ENCODE data around the gene SP6.

Gene SP6

GRCh38 chr17:47839071-47839470 lies 11.9 kb downstream of the SP6 start:
- Histone ChIP-seq H3K27ac (replicated peaks) (no peak overlapping the region), H3K27me3 (ENCODE audit: insufficient read depth, poor library complexity, severe bottlenecking) (no peaks in the 10 kb centered on the region), H3K4me3 (replicated peaks; ENCODE audit: insufficient read depth, low read length) (no peak overlapping the region)
- DNase-seq (ENCODE audit: low read depth in 1 of 2, low spot score in 1 of 2), result no peak
- no peak for TF ChIP-seq GABPA (IDR thresholded peaks at IDR 0.05; ENCODE audit: low read depth)

- no peaks in the 10 kb centered on the region for H3K27me3 ChIP-seq (ENCODE audit: insufficient read depth, poor library complexity, severe bottlenecking)
- DNase-seq (ENCODE audit: low read depth in 1 of 2, low spot score in 1 of 2), result no peak
- H3K4me3 ChIP-seq (replicated peaks; ENCODE audit: insufficient read depth, low read length), result no peak overlapping the region
- H3K27ac ChIP-seq (replicated peaks), result no peak overlapping the region
- no peak for TF ChIP-seq GABPA (IDR thresholded peaks at IDR 0.05; ENCODE audit: low read depth)
- no peak for TF ChIP-seq SPI1 (IDR thresholded peaks at IDR 0.05; ENCODE audit: borderline replicate concordance, low read depth)
- TF ChIP-seq POLR2AphosphoS5 (IDR thresholded peaks at IDR 0.05; ENCODE audit: low read depth), result no peak
- TF ChIP-seq REST (IDR thresholded peaks at IDR 0.05; ENCODE audit: insufficient replicate concordance, low read depth), result no peak
- TF ChIP-seq CTCF (IDR thresholded peaks at IDR 0.05; ENCODE audit: insufficient read depth, low read length), result no peak
Observed at GRCh38 chr17:47838636-47839035, 12.3 kb downstream of the SP6 start.

GRCh38 chr17:47837401-47838039 lies 13.4 kb downstream of the SP6 start:
- no peak for TF ChIP-seq SPI1 (IDR thresholded peaks at IDR 0.05; ENCODE audit: borderline replicate concordance, low read depth)
- no peak for TF ChIP-seq REST (IDR thresholded peaks at IDR 0.05; ENCODE audit: insufficient replicate concordance, low read depth)
- Histone ChIP-seq H3K27ac (replicated peaks) (no peak overlapping the region), H3K4me3 (replicated peaks; ENCODE audit: insufficient read depth, low read length) (no peak overlapping the region), H3K27me3 (ENCODE audit: insufficient read depth, poor library complexity, severe bottlenecking) (no peaks in the 10 kb centered on the region)
- no peak for DNase-seq (ENCODE audit: low read depth in 1 of 2, low spot score in 1 of 2)

- Histone ChIP-seq H3K27ac (replicated peaks) (no peak overlapping the region), H3K27me3 (ENCODE audit: insufficient read depth, poor library complexity, severe bottlenecking) (no peaks in the 10 kb centered on the region), H3K4me3 (replicated peaks; ENCODE audit: insufficient read depth, low read length) (no peak overlapping the region)
- TF ChIP-seq GABPA (IDR thresholded peaks at IDR 0.05; ENCODE audit: low read depth) (no peak), POLR2AphosphoS5 (IDR thresholded peaks at IDR 0.05; ENCODE audit: low read depth) (no peak), REST (IDR thresholded peaks at IDR 0.05; ENCODE audit: insufficient replicate concordance, low read depth) (no peak), CTCF (IDR thresholded peaks at IDR 0.05; ENCODE audit: insufficient read depth, low read length) (no peak), SPI1 (IDR thresholded peaks at IDR 0.05; ENCODE audit: borderline replicate concordance, low read depth) (no peak)
- no peak for DNase-seq (ENCODE audit: low read depth in 1 of 2, low spot score in 1 of 2)
Observed at GRCh38 chr17:47836601-47837000, 14.4 kb downstream of the SP6 start.
